ENCODE data around the gene KRT74.

The KRT74 gene

GRCh38 chr12:52575948-52576347 lies 2.3 kb upstream of the KRT74 start:
- DNase-seq (ENCODE audit: low spot score), result no peak
- peak; percentile 9 for FAIRE-seq

- no peak for FAIRE-seq
These were observed 1.6 kb upstream of the KRT74 start for GRCh38 chr12:52575256-52575655.

GRCh38 chr12:52573306-52573705 lies 337 bp downstream of the KRT74 start:
- DNase-seq (ENCODE audit: low spot score), result no peak
- FAIRE-seq, result no peak

More at GRCh38 chr12:52575256-52575655, 1.6 kb upstream of the KRT74 start:
- no peak for DNase-seq (ENCODE audit: low spot score)

- FAIRE-seq (peak; percentile 20), DNase-seq (ENCODE audit: low spot score) (no peak)
These were observed 3.1 kb downstream of the KRT74 start for GRCh38 chr12:52570511-52570910.

GRCh38 chr12:52568111-52568510 lies 5.5 kb downstream of the KRT74 start:
- FAIRE-seq (no peak), DNase-seq (ENCODE audit: low spot score) (no peak)

- FAIRE-seq (no peak), DNase-seq (ENCODE audit: low spot score) (no peak)
These were observed 6.8 kb downstream of the KRT74 start for GRCh38 chr12:52566847-52567291.

GRCh38 chr12:52564582-52564981 lies 9.1 kb downstream of the KRT74 start:
- DNase-seq (ENCODE audit: low spot score) (no peak), FAIRE-seq (no peak)

- no peak for FAIRE-seq
- no peak for DNase-seq (ENCODE audit: low spot score)
These were observed 11.7 kb downstream of the KRT74 start for GRCh38 chr12:52561880-52562449.

GRCh38 chr12:52559979-52560378 lies 13.7 kb downstream of the KRT74 start:
- FAIRE-seq (no peak), DNase-seq (ENCODE audit: low spot score) (no peak)

- DNase-seq (ENCODE audit: low spot score) (no peak), FAIRE-seq (no peak)
These were observed 14.7 kb downstream of the KRT74 start for GRCh38 chr12:52558781-52559445.

- DNase-seq (ENCODE audit: low spot score) (no peak), FAIRE-seq (no peak)
These were observed 16.2 kb downstream of the KRT74 start for GRCh38 chr12:52557476-52557875.

- DNase-seq (ENCODE audit: low spot score) (no peak), FAIRE-seq (no peak)
These were observed 18.1 kb downstream of the KRT74 start for GRCh38 chr12:52555577-52555976.

- FAIRE-seq (no peak), DNase-seq (ENCODE audit: low spot score) (no peak)
These were observed 20.9 kb downstream of the KRT74 start, which contains the start of gene KRT71 for GRCh38 chr12:52552681-52553195. KRT71 (minus strand) TSS chr12:52553145; CDS start chr12:52553077, 68 bp downstream.

- FAIRE-seq (no peak), DNase-seq (ENCODE audit: low spot score) (no peak)
These were observed 21.6 kb downstream of the KRT74 start for GRCh38 chr12:52552055-52552454.

GRCh38 chr12:52551216-52551865 lies 22.3 kb downstream of the KRT74 start:
- no peak for FAIRE-seq
- peak; percentile 27 for DNase-seq (ENCODE audit: low spot score)

GRCh38 chr12:52546126-52546525 lies 27.5 kb downstream of the KRT74 start:
- FAIRE-seq (no peak), DNase-seq (ENCODE audit: low spot score) (no peak)

- DNase-seq (ENCODE audit: low spot score), result no peak
- FAIRE-seq, result no peak
These were observed 29.4 kb downstream of the KRT74 start for GRCh38 chr12:52543985-52544883.

GRCh38 chr12:52542785-52543318 lies 30.8 kb downstream of the KRT74 start:
- no peak for FAIRE-seq

GRCh38 chr12:52542157-52542556 lies 31.5 kb downstream of the KRT74 start:
- DNase-seq (ENCODE audit: low spot score), result no peak
- FAIRE-seq, result no peak

More at GRCh38 chr12:52542785-52543318, 30.8 kb downstream of the KRT74 start:
- no peak for DNase-seq (ENCODE audit: low spot score)

- FAIRE-seq, result peak; percentile 37
- no peak for DNase-seq (ENCODE audit: low spot score)
These were observed 31.9 kb downstream of the KRT74 start for GRCh38 chr12:52541709-52542108.

- no peak for FAIRE-seq
- no peak for DNase-seq (ENCODE audit: low spot score)
These were observed 33.1 kb downstream of the KRT74 start for GRCh38 chr12:52540531-52540930.
